H9 (cell line): ENCODE results near the gene NAA30. TPM values are rescaled to one million over a fixed set of nuclear protein-coding genes. Genes with fewer than 3 reads are reported as not detected.

Source experiments
- DNase-seq: peaks from one replicate; pipeline ENCODE4 v3.0.0-alpha.2; 2017
- H2AFZ ChIP-seq: one replicate; pipeline ENCODE4 v1.6.1; 2013; ENCODE audit warnings: mild to moderate bottlenecking, low read length, control low read depth, moderate library complexity
- H2AK5ac ChIP-seq: 2 replicates; pipeline ENCODE4 v1.6.1; 2013; ENCODE audit warnings: low read length, control low read depth, mixed read lengths; ENCODE audit not compliant: insufficient read length
- H2BK120ac ChIP-seq: one replicate; pipeline ENCODE4 v1.6.1; 2013; ENCODE audit warnings: low read depth, mild to moderate bottlenecking, low read length, control low read depth, inconsistent platforms; ENCODE audit not compliant: poor library complexity, severe bottlenecking
- H2BK12ac ChIP-seq: 2 replicates; pipeline ENCODE4 v1.6.1; 2013; ENCODE audit warnings: low read length, control low read depth, mixed read lengths, low read depth; ENCODE audit not compliant: insufficient read length
- H2BK15ac ChIP-seq: 2 replicates; pipeline ENCODE4 v1.6.1; 2013; ENCODE audit warnings: low read depth, low read length, control low read depth
- H2BK20ac ChIP-seq: one replicate; pipeline ENCODE4 v1.6.1; 2013; ENCODE audit warnings: low read depth, mild to moderate bottlenecking, low read length, control low read depth, inconsistent platforms; ENCODE audit not compliant: poor library complexity, severe bottlenecking
- H2BK5ac ChIP-seq: 2 replicates; pipeline ENCODE4 v1.6.1; 2013; ENCODE audit warnings: low read length, control low read depth, mixed read lengths; ENCODE audit not compliant: insufficient read length
- H3K14ac ChIP-seq: 2 replicates; pipeline ENCODE4 v1.6.1; 2013; ENCODE audit warnings: low read length, control low read depth; ENCODE audit not compliant: insufficient read depth
- H3K18ac ChIP-seq: 2 replicates; pipeline ENCODE4 v1.6.1; 2013; ENCODE audit warnings: low read depth, mild to moderate bottlenecking, mixed read lengths, low read length, control low read depth; ENCODE audit not compliant: insufficient read length
- H3K23ac ChIP-seq: 2 replicates; pipeline ENCODE4 v1.6.1; 2013; ENCODE audit warnings: low read length, control low read depth, mixed read lengths, low read depth; ENCODE audit not compliant: insufficient read length
- H3K23me2 ChIP-seq: 2 replicates; pipeline ENCODE4 v1.6.1; 2013; ENCODE audit warnings: low read depth, mild to moderate bottlenecking, mixed read lengths, low read length, control low read depth; ENCODE audit not compliant: insufficient read length, poor library complexity, severe bottlenecking
- H3K27ac ChIP-seq: 2 replicates; pipeline ENCODE4 v1.5.1; 2013; ENCODE audit warnings: low read length, control low read depth, mixed read lengths, low read depth; ENCODE audit not compliant: insufficient read length
- H3K27me3 ChIP-seq: 2 replicates; pipeline ENCODE4 v1.6.1; 2013; ENCODE audit warnings: low read length, control low read depth, inconsistent platforms; ENCODE audit not compliant: insufficient read depth
- H3K4ac ChIP-seq: 2 replicates; pipeline ENCODE4 v1.6.1; 2013; ENCODE audit warnings: low read depth, mild to moderate bottlenecking, control low read depth, inconsistent platforms, low read length, moderate library complexity
- H3K4me1 ChIP-seq: 2 replicates; pipeline ENCODE4 v1.6.1; 2013; ENCODE audit warnings: low read length, control low read depth, inconsistent platforms; ENCODE audit not compliant: insufficient read depth
- H3K4me2 ChIP-seq: 2 replicates; pipeline ENCODE4 v1.6.1; 2013; ENCODE audit warnings: low read length, control low read depth, mixed read lengths; ENCODE audit not compliant: insufficient read length, insufficient read depth
- H3K56ac ChIP-seq: 2 replicates; pipeline ENCODE4 v1.6.1; 2013; ENCODE audit warnings: low read depth, mild to moderate bottlenecking, mixed read lengths, low read length, control low read depth; ENCODE audit not compliant: insufficient read length
- H3K79me1 ChIP-seq: 2 replicates; pipeline ENCODE4 v1.6.1; 2013; ENCODE audit warnings: low read depth, mild to moderate bottlenecking, moderate library complexity, low read length, control low read depth, inconsistent platforms; ENCODE audit not compliant: insufficient read depth, poor library complexity, severe bottlenecking
- H3K79me2 ChIP-seq: 2 replicates; pipeline ENCODE4 v1.6.1; 2013; ENCODE audit warnings: low read length, control low read depth, inconsistent platforms; ENCODE audit not compliant: insufficient read depth
- H3K9ac ChIP-seq: 2 replicates; pipeline ENCODE4 v1.6.1; 2013; ENCODE audit warnings: low read length, control low read depth, mixed read lengths; ENCODE audit not compliant: insufficient read length; ENCODE audit errors: extremely low read depth
- H3K9me3 ChIP-seq: one replicate; pipeline ENCODE4 v1.6.1; 2013; ENCODE audit warnings: low read depth, low read length, inconsistent platforms; ENCODE audit not compliant: control insufficient read depth
- H3T11ph ChIP-seq: one replicate; pipeline ENCODE4 v1.6.1; 2013; ENCODE audit warnings: mild to moderate bottlenecking, low read length, control low read depth, inconsistent platforms
- H4K20me1 ChIP-seq: one replicate; pipeline ENCODE4 v1.6.1; 2013; ENCODE audit not compliant: control insufficient read depth, insufficient read length, insufficient read depth
- H4K5ac ChIP-seq: 2 replicates; pipeline ENCODE4 v1.6.1; 2013; ENCODE audit warnings: low read depth, mild to moderate bottlenecking, mixed read lengths, low read length, control low read depth; ENCODE audit not compliant: insufficient read length
- H4K8ac ChIP-seq: replicated peaks from 2 replicates; pipeline ENCODE4 v1.6.1; 2013; ENCODE audit warnings: low read length, control low read depth, mixed read lengths, low read depth; ENCODE audit not compliant: insufficient read length
- H4K91ac ChIP-seq: 2 replicates; pipeline ENCODE4 v1.6.1; 2013; ENCODE audit warnings: low read depth, mild to moderate bottlenecking, moderate library complexity, mixed read lengths, low read length, control low read depth; ENCODE audit not compliant: insufficient read length
- H3K27ac Mint-ChIP-seq, 3 experiments: 2 replicates in 2 of 3; 3 replicates in 1 of 3; pipeline ENCODE4 v1.8.0; 2020 to 2021; ENCODE audit warnings: mixed read lengths in 3 of 3, mild to moderate bottlenecking in 1 of 3, moderate library complexity in 1 of 3
- H3K27me3 Mint-ChIP-seq: 2 replicates; pipeline ENCODE4 v1.8.0; 2021; ENCODE audit warnings: low read depth, mild to moderate bottlenecking, moderate library complexity, mixed read lengths
- H3K36me3 Mint-ChIP-seq, 3 experiments: 2 replicates in 2 of 3; 3 replicates in 1 of 3; pipeline ENCODE4 v1.8.0; 2020 to 2021; ENCODE audit warnings: low read depth in 3 of 3, mixed read lengths in 3 of 3; ENCODE audit not compliant: insufficient read depth in 1 of 3
- H3K4me1 Mint-ChIP-seq, 2 experiments: 2 replicates each; pipeline ENCODE4 v1.8.0; 2020; ENCODE audit warnings: mixed read lengths in 2 of 2
- H3K4me3 Mint-ChIP-seq, 2 experiments: 2 replicates in 1 of 2; 3 replicates in 1 of 2; pipeline ENCODE4 v1.8.0; 2020 to 2021; ENCODE audit warnings: mild to moderate bottlenecking in 2 of 2, mixed read lengths in 2 of 2, moderate library complexity in 1 of 2
- H3K9me3 Mint-ChIP-seq, 2 experiments: 2 replicates in 1 of 2; 3 replicates in 1 of 2; pipeline ENCODE4 v1.8.0; 2020; ENCODE audit warnings: mild to moderate bottlenecking in 2 of 2, mixed read lengths in 2 of 2, moderate library complexity in 1 of 2
- WGBS: extraction: QIAGEN DNeasy Blood & Tissue Kit; methylation state at CpG from one replicate; pipeline ENCODE4 v1.1.7; 2013; ENCODE audit warnings: missing lambda C conversion rate, low lambda C conversion rate, mixed read lengths; ENCODE audit not compliant: insufficient read length; ENCODE audit errors: extremely low coverage; 5-methylcytosine and 5-hydroxymethylcytosine counted together
- total RNA-seq: library from RNA; stranded (reverse); gene quantifications from 2 replicates; pipeline ENCODE4 v1.2.1, GENCODE V29; 2021
- TF ChIP-seq, protein P1 (sequence below): fragments of 200-600 bp; sonication (generic); conservative IDR thresholded peaks from 3 replicates; pipeline ENCODE4 v1.8.0; 2021; ENCODE audit warnings: antibody characterized with exemption, mild to moderate bottlenecking

NAA30 gene
- total RNA-seq, 1 experiment from 2014 or later: 20.9 TPM

DNA sequence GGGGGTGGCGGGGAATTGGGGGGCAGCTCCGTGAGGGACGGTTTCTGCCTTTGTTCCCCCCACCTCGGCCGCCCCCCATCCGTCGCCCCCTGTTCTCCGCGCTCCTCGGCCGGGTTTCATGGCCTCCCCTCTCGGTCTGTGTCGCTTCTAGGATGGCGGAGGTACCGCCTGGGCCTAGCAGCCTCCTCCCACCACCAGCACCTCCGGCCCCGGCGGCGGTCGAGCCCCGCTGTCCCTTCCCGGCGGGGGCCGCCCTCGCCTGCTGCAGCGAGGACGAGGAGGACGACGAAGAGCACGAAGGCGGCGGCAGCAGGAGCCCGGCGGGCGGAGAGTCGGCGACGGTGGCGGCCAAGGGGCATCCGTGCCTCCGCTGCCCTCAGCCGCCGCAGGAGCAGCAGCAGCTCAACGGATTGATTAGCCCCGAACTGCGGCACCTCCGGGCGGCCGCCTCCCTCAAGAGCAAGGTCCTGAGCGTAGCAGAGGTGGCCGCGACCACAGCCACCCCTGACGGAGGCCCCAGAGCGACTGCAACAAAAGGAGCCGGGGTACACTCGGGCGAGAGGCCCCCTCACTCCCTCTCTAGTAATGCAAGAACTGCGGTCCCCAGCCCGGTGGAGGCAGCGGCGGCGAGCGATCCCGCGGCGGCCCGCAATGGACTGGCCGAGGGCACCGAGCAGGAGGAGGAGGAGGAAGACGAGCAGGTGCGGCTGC lies 575 bp downstream of the NAA30 start:
- Histone ChIP-seq H2BK20ac (no peak overlapping the region), H2AK5ac (no peak overlapping the region), H3K27me3 (no peaks in the 10 kb centered on the region; the same call in 1 of the 2 replicates), H4K91ac (no peak overlapping the region), H2BK5ac (no peak overlapping the region), H4K5ac (no peak overlapping the region), H2BK15ac (no peak overlapping the region), H3K23me2 (peaks cover 6% of the 10 kb centered on the region), H4K20me1 (no peaks in the 10 kb centered on the region), H3T11ph (no peak overlapping the region), H3K23ac (no peak overlapping the region), H4K8ac (no peak overlapping the region), H2BK120ac (no peak overlapping the region), H3K4me2 (peak overlapping the region; percentile 89), H3K56ac (no peak overlapping the region), H3K27ac (no peak overlapping the region), H3K79me1 (peaks cover 3% of the 10 kb centered on the region), H3K14ac (peak overlapping the region; percentile 25; the same call in 1 of the 2 replicates), H3K4ac (no peak overlapping the region), H3K9ac (peak overlapping the region; percentile 65), H3K18ac (no peak overlapping the region), H2BK12ac (no peak overlapping the region), H2AFZ (no peak overlapping the region), H3K79me2 (peaks cover 10% of the 10 kb centered on the region; the same call in 1 of the 2 replicates), H3K9me3 (no peaks in the 10 kb centered on the region), H3K4me1 (no peaks in the 10 kb centered on the region)
- TF ChIP-seq, protein P1, sequence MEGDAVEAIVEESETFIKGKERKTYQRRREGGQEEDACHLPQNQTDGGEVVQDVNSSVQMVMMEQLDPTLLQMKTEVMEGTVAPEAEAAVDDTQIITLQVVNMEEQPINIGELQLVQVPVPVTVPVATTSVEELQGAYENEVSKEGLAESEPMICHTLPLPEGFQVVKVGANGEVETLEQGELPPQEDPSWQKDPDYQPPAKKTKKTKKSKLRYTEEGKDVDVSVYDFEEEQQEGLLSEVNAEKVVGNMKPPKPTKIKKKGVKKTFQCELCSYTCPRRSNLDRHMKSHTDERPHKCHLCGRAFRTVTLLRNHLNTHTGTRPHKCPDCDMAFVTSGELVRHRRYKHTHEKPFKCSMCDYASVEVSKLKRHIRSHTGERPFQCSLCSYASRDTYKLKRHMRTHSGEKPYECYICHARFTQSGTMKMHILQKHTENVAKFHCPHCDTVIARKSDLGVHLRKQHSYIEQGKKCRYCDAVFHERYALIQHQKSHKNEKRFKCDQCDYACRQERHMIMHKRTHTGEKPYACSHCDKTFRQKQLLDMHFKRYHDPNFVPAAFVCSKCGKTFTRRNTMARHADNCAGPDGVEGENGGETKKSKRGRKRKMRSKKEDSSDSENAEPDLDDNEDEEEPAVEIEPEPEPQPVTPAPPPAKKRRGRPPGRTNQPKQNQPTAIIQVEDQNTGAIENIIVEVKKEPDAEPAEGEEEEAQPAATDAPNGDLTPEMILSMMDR: no peak
- Mint-ChIP-seq H3K9me3 (no peaks in the 10 kb centered on the region), H3K27me3 (peaks cover 7% of the 10 kb centered on the region), H3K27ac (no peak overlapping the region), H3K36me3 (peaks cover 0 to 18% (median 6%) of the 10 kb centered on the region in 3 experiments; a peak in 5 of 7 replicates), H3K4me1 (peaks cover 31 to 38% of the 10 kb centered on the region in 2 experiments), H3K4me3 (peak overlapping the region; percentile 76 to 86)
- peak; percentile 43 for DNase-seq
- no CpG with 5 or more reads among the region's 71 CpGs for WGBS
